Esophagus squamous epithelium (tissue), 4 donors: ENCODE measurements around the gene RBM33.

Source experiments
- CTCF ChIP-seq, 6 experiments: fragments of 450-650 bp in 4 of 6; fragments of 200-600 bp in 2 of 6; sonication (generic) in 2 of 6; IDR thresholded peaks; one replicate each; pipeline ENCODE4 v1.5.1; 2016 to 2019; ENCODE audit warnings: antibody characterized with exemption in 6 of 6, mild to moderate bottlenecking in 4 of 6, moderate library complexity in 4 of 6
- POLR2A ChIP-seq, 4 donors: fragments of 450-650 bp; IDR thresholded peaks; one replicate each; pipeline ENCODE4 v1.6.1; 2017; ENCODE audit warnings: antibody characterized with exemption in 4 of 4, mild to moderate bottlenecking in 4 of 4, moderate library complexity in 3 of 4

- TF ChIP-seq CTCF (IDR thresholded peaks at IDR 0.05) (no peak), POLR2A (IDR thresholded peaks at IDR 0.05) (no peak)
Measured at GRCh38 chr7:155829796-155830470, 185.5 kb downstream of the RBM33 start.
